BLaER1 treated with 17β-estradiol and CSF1 and Interleukin-3, amounts not matched to agents 10 nM and 100 nM (cell line): ENCODE data around the gene SALL3.
A peak's percentile ranks its signal among the peaks of the same experiment; 100 is the strongest.
"Not testable (repeated sequence)": the region's sequence is repeated elsewhere in the genome, so short reads cannot be mapped to it uniquely, and the experiment has no call there.

Experiments
- H3K27ac ChIP-seq, 11 experiments: shearing (Covaris generic); formaldehyde crosslinking; 2 replicates each; pipeline ENCODE4 v1.8.1; 2022
- H3K27me3 ChIP-seq, 11 experiments: shearing (Covaris generic); formaldehyde crosslinking; 2 replicates each; pipeline ENCODE4 v1.8.1; 2022
- H3K36me3 ChIP-seq, 11 experiments: shearing (Covaris generic); formaldehyde crosslinking; 2 replicates each; pipeline ENCODE4 v1.8.1; 2022
- H3K4me1 ChIP-seq, 10 experiments: shearing (Covaris generic); formaldehyde crosslinking; 2 replicates each; pipeline ENCODE4 v1.8.1; 2022
- H3K4me2 ChIP-seq, 11 experiments: shearing (Covaris generic); formaldehyde crosslinking; 2 replicates each; pipeline ENCODE4 v1.8.1; 2022
- H3K4me3 ChIP-seq, 10 experiments: shearing (Covaris generic); formaldehyde crosslinking; 2 replicates each; pipeline ENCODE4 v1.8.1; 2022
- H3K9ac ChIP-seq, 11 experiments: shearing (Covaris generic); formaldehyde crosslinking; 2 replicates each; pipeline ENCODE4 v1.8.1; 2022
- H3K9me3 ChIP-seq, 11 experiments: shearing (Covaris generic); formaldehyde crosslinking; replicated peaks in 1 of 11; 2 replicates each; pipeline ENCODE4 v1.8.1; 2022
- H4K20me1 ChIP-seq, 11 experiments: shearing (Covaris generic); formaldehyde crosslinking; 2 replicates each; pipeline ENCODE4 v1.8.1; 2022
- Cebpa-rat ChIP-seq, 11 experiments: shearing (Covaris generic); IDR thresholded peaks; 2 replicates each; pipeline ENCODE4 v1.8.1; 2022

The SALL3 gene

DNA sequence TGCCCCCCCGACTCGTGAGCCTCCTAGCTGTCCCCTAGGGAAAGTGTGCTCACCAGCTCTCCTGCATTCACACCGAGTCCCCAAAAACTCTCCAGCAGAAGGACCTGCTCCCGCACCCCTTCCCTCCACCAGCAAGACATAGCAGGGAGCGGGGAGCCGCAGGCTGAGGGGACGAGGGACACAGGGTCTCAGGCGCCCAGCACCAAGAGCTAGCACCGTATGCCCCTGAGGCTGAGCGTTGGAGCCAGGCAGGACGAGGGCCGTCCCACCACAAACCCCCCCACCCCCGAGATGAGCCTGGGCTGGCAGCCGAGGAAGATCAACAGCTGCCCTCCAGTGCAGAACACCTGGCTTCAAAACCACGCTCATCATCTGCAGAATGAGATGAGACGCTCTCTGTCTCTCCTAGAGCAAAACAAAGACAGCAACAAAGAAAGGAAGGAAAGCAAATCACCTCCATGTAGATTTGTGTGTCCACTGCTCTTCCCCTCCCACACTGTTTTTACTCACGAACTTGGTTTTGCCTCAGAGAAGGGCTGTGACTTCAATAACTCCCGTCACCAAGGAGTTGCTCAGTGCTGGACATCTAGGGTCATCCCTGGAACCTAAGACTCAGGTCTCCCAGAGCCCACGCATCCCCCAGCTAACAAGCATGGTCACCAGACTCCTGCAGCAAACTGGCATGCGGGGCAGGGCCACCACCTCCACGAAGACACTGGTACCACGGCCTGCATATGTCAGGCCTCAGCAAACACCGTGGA lies 39.7 kb upstream of the SALL3 start:
- TF ChIP-seq Cebpa-rat (IDR thresholded peaks at IDR 0.05) = no peak
- Histone ChIP-seq H3K9me3 (peaks cover 14 to 25% (median 20%) of the 10 kb centered on the region in 11 experiments; a peak in 20 of 22 replicates), H3K4me3 (no peak overlapping the region), H3K27ac (peak overlapping the region in 6 of 11 experiments; percentile 27 to 63 (median 50); a peak in 11 of 22 replicates), H3K9ac (peak overlapping the region in 4 of 11 experiments; percentile 45 to 62 (median 49); a peak in 6 of 22 replicates), H3K4me2 (peak overlapping the region; percentile 30 to 79 (median 57); a peak in 19 of 22 replicates), H3K27me3 (no peaks in the 10 kb centered on the region), H4K20me1 (no peaks in the 10 kb centered on the region), H3K4me1 (peaks cover 19 to 42% (median 35%) of the 10 kb centered on the region in 10 experiments), H3K36me3 (no peaks in the 10 kb centered on the region)

DNA sequence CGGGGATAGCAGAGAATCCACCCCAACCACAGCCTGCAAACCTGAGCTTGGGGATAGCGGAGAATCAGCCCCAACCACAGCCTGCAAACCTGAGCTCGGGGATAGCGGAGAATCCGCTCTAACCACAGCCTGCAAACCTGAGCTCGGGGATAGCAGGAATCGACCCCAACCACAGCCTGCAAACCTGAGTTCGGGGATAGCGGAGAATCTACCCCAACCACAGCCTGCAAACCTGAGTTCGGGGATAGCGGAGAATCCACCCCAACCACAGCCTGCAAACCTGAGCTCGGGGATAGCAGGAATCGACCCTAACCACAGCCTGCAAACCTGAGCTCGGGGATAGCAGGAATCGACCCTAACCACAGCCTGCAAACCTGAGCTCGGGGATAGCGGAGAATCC lies 37.4 kb upstream of the SALL3 start:
- not testable (repeated sequence) for H3K27me3 ChIP-seq, H4K20me1 ChIP-seq, H3K4me2 ChIP-seq, H3K4me3 ChIP-seq, H3K27ac ChIP-seq, H3K36me3 ChIP-seq, H3K9ac ChIP-seq
- peaks cover 19 to 41% (median 35%) of the 10 kb centered on the region in 10 experiments for H3K4me1 ChIP-seq
- peaks cover 14 to 25% (median 20%) of the 10 kb centered on the region in 11 experiments; a peak in 20 of 22 replicates for H3K9me3 ChIP-seq

DNA sequence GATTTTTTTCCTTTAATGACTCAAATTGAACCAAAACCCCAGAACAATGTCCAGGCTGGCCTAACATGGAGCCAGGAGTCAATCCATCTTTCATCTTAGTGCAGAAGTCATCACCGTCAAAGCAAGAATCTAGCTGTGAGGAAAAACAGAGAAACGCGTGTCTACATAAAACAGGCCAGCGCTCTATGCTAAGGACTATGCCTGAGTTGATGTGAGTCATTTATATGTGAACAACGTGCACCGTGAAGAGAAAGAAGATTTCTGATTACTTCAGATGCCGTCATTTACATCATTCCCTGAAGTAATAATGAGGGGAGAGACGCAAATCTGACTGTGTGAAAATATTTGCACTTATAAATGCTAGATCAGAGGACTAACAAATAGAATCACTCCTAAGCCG lies 34.0 kb upstream of the SALL3 start:
- H3K36me3 ChIP-seq = no peaks in the 10 kb centered on the region
- TF ChIP-seq Cebpa-rat (IDR thresholded peaks at IDR 0.05) = no peak
- no peak overlapping the region for H3K27ac ChIP-seq
- peaks cover 0 to 14% (median 8%) of the 10 kb centered on the region in 10 experiments; a peak in 15 of 20 replicates for H3K4me1 ChIP-seq
- peaks cover 17 to 32% (median 23%) of the 10 kb centered on the region in 11 experiments; a peak in 21 of 22 replicates for H3K9me3 ChIP-seq
- no peaks in the 10 kb centered on the region for H3K27me3 ChIP-seq
- no peak overlapping the region for H3K9ac ChIP-seq
- no peak overlapping the region for H3K4me2 ChIP-seq
- no peak overlapping the region for H3K4me3 ChIP-seq
- no peaks in the 10 kb centered on the region for H4K20me1 ChIP-seq

DNA sequence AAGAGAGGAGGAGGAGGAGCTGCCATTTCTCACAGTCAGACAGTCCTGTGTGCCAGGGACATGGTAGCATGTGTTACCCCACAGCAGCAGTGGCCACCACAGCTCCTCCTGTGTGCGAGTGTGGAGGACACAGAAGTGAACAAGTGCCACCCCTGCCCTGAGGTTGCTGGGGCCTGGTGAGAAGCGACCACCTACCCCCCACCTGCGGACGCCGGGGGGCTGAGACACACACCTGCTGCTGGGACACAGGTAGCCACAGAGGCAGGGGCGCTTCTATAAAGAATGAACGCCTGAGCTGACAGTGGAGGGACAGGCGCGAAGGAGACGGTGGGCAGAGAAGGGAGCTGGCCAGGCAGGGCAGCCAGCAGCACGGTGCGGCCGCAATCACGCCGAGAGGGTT lies 32.3 kb upstream of the SALL3 start:
- no peak overlapping the region for H3K9ac ChIP-seq
- no peak overlapping the region for H3K4me2 ChIP-seq
- H3K4me1 ChIP-seq = no peaks in the 10 kb centered on the region
- H4K20me1 ChIP-seq = no peaks in the 10 kb centered on the region
- no peaks in the 10 kb centered on the region for H3K27me3 ChIP-seq
- H3K4me3 ChIP-seq = no peak overlapping the region
- H3K27ac ChIP-seq = no peak overlapping the region
- TF ChIP-seq Cebpa-rat (IDR thresholded peaks at IDR 0.05) = no peak
- H3K36me3 ChIP-seq = 0 out of 22 replicates have a peak, but pooled peaks cover 0 to 3% (median 0%) of the 10 kb centered on the region in 11 experiments
- peaks cover 23 to 38% (median 33%) of the 10 kb centered on the region in 11 experiments for H3K9me3 ChIP-seq

DNA sequence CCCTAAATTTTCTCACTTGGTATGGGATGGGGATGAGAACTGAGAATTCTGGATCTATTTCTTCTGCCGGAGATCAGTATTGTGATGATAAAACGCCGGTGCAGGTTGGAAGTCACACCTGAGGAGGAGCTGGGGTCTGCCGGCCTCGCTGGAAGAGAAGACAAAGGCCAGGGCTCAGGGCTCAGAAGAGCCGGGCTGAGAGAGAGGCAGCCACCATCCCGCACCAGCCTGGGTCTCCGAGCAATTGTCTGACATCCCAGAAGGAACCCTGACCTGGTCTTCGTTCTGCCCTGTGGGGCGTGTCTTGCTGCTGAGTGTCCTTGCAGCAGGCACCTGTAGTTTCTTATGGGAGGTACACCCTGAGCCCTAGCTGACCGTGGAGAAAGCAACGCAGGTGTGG lies 31.4 kb upstream of the SALL3 start:
- no peak for TF ChIP-seq Cebpa-rat (IDR thresholded peaks at IDR 0.05)

DNA sequence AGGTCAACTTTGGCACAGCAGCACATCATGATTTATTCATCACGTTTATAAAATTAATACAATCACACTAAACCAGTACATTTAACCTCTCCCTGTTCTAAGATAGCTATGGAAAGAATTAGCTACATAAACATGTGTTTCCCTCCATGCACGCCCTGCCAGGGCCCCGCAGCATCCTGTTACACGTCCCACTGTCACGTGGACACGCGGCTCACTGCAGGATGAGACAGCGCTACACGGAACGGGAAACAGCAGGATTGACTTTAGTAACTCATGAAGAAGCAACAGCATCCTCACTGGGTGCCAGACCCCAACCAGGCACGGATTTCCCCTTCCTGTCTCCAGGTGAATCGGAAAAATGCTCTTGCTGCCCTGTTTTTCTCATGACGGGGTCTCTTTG lies 30.9 kb upstream of the SALL3 start:
- no peaks in the 10 kb centered on the region for H3K27me3 ChIP-seq
- 0 out of 22 replicates have a peak, but pooled peaks cover 0 to 3% (median 0%) of the 10 kb centered on the region in 11 experiments for H3K36me3 ChIP-seq
- no peak for TF ChIP-seq Cebpa-rat (IDR thresholded peaks at IDR 0.05)
- no peaks in the 10 kb centered on the region for H4K20me1 ChIP-seq
- H3K4me1 ChIP-seq = no peaks in the 10 kb centered on the region
- no peak overlapping the region for H3K4me2 ChIP-seq
- H3K9ac ChIP-seq = no peak overlapping the region
- H3K4me3 ChIP-seq = no peak overlapping the region
- no peak overlapping the region for H3K27ac ChIP-seq
- peaks cover 13 to 32% (median 26%) of the 10 kb centered on the region in 11 experiments for H3K9me3 ChIP-seq

More for the DNA sequence above, 31.4 kb upstream of the SALL3 start:
- Histone ChIP-seq H3K27me3 (no peaks in the 10 kb centered on the region), H3K9ac (no peak overlapping the region), H4K20me1 (no peaks in the 10 kb centered on the region), H3K27ac (no peak overlapping the region), H3K9me3 (peaks cover 13 to 37% (median 28%) of the 10 kb centered on the region in 11 experiments), H3K36me3 (0 out of 22 replicates have a peak, but pooled peaks cover 0 to 3% (median 0%) of the 10 kb centered on the region in 11 experiments), H3K4me2 (no peak overlapping the region), H3K4me1 (no peaks in the 10 kb centered on the region), H3K4me3 (no peak overlapping the region)

DNA sequence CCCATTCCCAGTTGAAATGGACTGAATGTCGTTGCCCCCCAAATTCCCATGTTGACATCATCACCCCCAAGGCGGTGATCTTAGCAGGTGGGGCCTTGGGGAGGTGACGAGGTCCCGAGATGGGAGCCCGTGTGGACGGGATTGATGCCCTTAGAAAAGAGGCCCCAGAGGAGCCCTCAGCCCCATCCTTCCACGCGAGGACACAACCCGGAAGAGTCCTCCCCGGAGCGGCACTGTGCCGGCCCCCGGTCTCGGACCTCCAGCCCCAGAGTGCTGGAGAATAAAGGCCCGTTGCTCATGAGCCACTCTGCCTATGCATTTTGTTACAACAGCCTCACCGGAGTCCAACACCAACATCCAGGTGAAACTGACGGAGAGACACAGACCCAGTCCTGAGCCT lies 30.4 kb upstream of the SALL3 start:
- Histone ChIP-seq H3K4me2 (no peak overlapping the region), H4K20me1 (no peaks in the 10 kb centered on the region), H3K27ac (no peak overlapping the region), H3K27me3 (no peaks in the 10 kb centered on the region), H3K9ac (no peak overlapping the region), H3K4me1 (no peaks in the 10 kb centered on the region), H3K36me3 (0 out of 22 replicates have a peak, but pooled peaks cover 0 to 3% (median 0%) of the 10 kb centered on the region in 11 experiments), H3K9me3 (peaks cover 13 to 31% (median 26%) of the 10 kb centered on the region in 11 experiments), H3K4me3 (no peak overlapping the region)
- TF ChIP-seq Cebpa-rat (IDR thresholded peaks at IDR 0.05) = no peak

DNA sequence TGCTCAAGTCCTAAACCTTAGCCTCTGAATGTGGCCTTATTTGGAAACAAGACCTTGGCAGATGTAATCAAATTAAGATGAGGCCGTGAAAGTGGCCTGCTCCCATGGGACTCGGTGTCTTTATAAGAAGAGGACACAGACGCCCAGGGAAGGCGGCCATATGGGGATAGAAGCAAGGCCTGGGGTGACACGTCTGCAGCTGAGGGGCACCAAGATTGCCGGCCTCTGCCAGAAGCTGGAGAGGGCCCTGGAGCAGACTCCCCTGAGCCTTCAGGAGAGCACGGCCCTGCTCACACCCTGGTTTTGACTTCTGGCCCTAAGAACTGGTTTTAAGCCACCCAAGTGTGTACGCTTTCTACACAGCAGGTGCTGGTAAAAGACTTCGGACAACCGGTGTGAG lies 29.2 kb upstream of the SALL3 start:
- no peak for TF ChIP-seq Cebpa-rat (IDR thresholded peaks at IDR 0.05)
- Histone ChIP-seq H3K27me3 (no peaks in the 10 kb centered on the region), H3K4me2 (no peak overlapping the region), H3K9me3 (peaks cover 13 to 31% (median 26%) of the 10 kb centered on the region in 11 experiments), H3K4me1 (peaks cover 0 to 7% (median 0%) of the 10 kb centered on the region in 10 experiments; a peak in 4 of 20 replicates), H3K27ac (no peak overlapping the region), H4K20me1 (no peaks in the 10 kb centered on the region), H3K36me3 (0 out of 22 replicates have a peak, but pooled peaks cover 0 to 3% (median 0%) of the 10 kb centered on the region in 11 experiments), H3K4me3 (no peak overlapping the region), H3K9ac (no peak overlapping the region)

DNA sequence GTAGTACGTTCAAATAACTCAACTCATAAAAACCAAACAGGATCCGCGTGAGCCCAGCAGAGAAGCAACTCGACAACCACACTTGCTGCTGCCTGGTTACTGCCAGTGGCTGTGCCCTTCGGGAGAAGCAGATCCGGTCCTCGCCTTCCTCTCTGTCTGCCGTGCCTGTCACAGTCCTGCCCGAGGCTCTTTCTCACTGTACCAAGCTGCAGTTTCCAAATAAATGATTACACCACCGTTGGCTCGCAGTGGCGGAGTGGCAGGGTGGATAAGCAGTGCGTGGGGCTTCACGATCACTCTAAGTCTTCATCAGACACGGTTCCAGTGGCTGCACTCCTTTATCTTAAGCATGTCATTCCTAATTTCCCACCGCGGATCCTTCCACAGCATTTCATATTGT lies 26.1 kb upstream of the SALL3 start:
- TF ChIP-seq Cebpa-rat (IDR thresholded peaks at IDR 0.05) = no peak
- Histone ChIP-seq H3K9me3 (peaks cover 18 to 37% (median 29%) of the 10 kb centered on the region in 11 experiments), H3K36me3 (0 out of 22 replicates have a peak, but pooled peaks cover 0 to 3% (median 0%) of the 10 kb centered on the region in 11 experiments), H3K4me2 (no peak overlapping the region), H3K27me3 (no peaks in the 10 kb centered on the region), H4K20me1 (no peaks in the 10 kb centered on the region), H3K4me3 (no peak overlapping the region), H3K9ac (no peak overlapping the region), H3K27ac (no peak overlapping the region), H3K4me1 (peaks cover 0 to 9% (median 0%) of the 10 kb centered on the region in 10 experiments; a peak in 4 of 20 replicates)
